Ishikawa (cell line): ENCODE results near the gene TMEM54.

Experiments
- CEBPB ChIP-seq: IDR thresholded peaks from 2 replicates; pipeline ENCODE4 v1.6.1; 2012
- CREB1 ChIP-seq: IDR thresholded peaks from 2 replicates; pipeline ENCODE4 v1.6.1; 2012; ENCODE audit warnings: low read depth
- EGR1 ChIP-seq: IDR thresholded peaks from 2 replicates; pipeline ENCODE4 v1.6.1; 2012
- EP300 ChIP-seq: IDR thresholded peaks from 2 replicates; pipeline ENCODE4 v1.6.1; 2012; ENCODE audit warnings: borderline replicate concordance
- FOXM1 ChIP-seq: IDR thresholded peaks from 2 replicates; pipeline ENCODE4 v1.6.1; 2012; ENCODE audit warnings: low read depth, borderline replicate concordance
- MAX ChIP-seq: IDR thresholded peaks from 2 replicates; pipeline ENCODE4 v1.6.1; 2012
- NFIC ChIP-seq: IDR thresholded peaks from 2 replicates; pipeline ENCODE4 v1.6.1; 2012
- RAD21 ChIP-seq: IDR thresholded peaks from 2 replicates; pipeline ENCODE4 v1.6.1; 2012; ENCODE audit warnings: low read depth
- TAF1 ChIP-seq: IDR thresholded peaks from 2 replicates; pipeline ENCODE4 v1.6.1; 2012; ENCODE audit warnings: low read depth, mild to moderate bottlenecking
- TCF12 ChIP-seq: IDR thresholded peaks from 2 replicates; pipeline ENCODE4 v1.6.1; 2012; ENCODE audit warnings: low read depth
- TEAD4 ChIP-seq: IDR thresholded peaks from 2 replicates; pipeline ENCODE4 v1.6.1; 2012
- YY1 ChIP-seq: IDR thresholded peaks from 2 replicates; pipeline ENCODE4 v1.6.1; 2012; ENCODE audit warnings: low read depth
- ZBTB7A ChIP-seq: IDR thresholded peaks from 2 replicates; pipeline ENCODE4 v1.6.1; 2012; ENCODE audit warnings: low read depth
- TF ChIP-seq, protein P1 (sequence below): IDR thresholded peaks from 2 replicates; pipeline ENCODE4 v1.6.1; 2012
- TF ChIP-seq, protein P2 (sequence below): IDR thresholded peaks from 2 replicates; pipeline ENCODE4 v1.6.1; 2012; ENCODE audit warnings: low read depth, mild to moderate bottlenecking

TMEM54 gene

DNA sequence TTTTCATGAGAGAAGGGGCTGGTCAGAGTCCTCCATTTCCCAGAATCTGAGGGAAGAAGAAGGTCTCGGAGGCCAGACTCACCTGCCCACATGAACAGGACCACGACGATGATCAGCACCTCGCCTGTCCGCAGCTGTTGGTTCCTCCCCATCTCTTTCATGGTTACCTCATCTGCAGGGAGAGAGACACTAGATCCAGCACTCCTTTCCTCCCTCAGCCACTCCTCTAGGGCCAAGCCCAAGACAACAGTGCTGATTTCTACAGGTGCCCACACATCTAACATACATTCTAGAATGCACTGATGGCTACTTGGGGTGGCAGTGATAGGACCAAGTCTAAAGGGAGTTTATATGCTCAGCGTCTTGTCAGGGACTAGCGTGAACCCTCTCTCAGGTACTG is 33.5 kb downstream of the TMEM54 start:
- TF ChIP-seq NFIC (no peak), TCF12 (no peak), EGR1 (no peak), YY1 (no peak), ZBTB7A (no peak), RAD21 (no peak), TAF1 (no peak), CEBPB (no peak), CREB1 (no peak), EP300 (no peak), TEAD4 (no peak), FOXM1 (no peak)
- TF ChIP-seq, protein P1, sequence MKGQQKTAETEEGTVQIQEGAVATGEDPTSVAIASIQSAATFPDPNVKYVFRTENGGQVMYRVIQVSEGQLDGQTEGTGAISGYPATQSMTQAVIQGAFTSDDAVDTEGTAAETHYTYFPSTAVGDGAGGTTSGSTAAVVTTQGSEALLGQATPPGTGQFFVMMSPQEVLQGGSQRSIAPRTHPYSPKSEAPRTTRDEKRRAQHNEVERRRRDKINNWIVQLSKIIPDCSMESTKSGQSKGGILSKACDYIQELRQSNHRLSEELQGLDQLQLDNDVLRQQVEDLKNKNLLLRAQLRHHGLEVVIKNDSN = no peak
- TF ChIP-seq, protein P2, sequence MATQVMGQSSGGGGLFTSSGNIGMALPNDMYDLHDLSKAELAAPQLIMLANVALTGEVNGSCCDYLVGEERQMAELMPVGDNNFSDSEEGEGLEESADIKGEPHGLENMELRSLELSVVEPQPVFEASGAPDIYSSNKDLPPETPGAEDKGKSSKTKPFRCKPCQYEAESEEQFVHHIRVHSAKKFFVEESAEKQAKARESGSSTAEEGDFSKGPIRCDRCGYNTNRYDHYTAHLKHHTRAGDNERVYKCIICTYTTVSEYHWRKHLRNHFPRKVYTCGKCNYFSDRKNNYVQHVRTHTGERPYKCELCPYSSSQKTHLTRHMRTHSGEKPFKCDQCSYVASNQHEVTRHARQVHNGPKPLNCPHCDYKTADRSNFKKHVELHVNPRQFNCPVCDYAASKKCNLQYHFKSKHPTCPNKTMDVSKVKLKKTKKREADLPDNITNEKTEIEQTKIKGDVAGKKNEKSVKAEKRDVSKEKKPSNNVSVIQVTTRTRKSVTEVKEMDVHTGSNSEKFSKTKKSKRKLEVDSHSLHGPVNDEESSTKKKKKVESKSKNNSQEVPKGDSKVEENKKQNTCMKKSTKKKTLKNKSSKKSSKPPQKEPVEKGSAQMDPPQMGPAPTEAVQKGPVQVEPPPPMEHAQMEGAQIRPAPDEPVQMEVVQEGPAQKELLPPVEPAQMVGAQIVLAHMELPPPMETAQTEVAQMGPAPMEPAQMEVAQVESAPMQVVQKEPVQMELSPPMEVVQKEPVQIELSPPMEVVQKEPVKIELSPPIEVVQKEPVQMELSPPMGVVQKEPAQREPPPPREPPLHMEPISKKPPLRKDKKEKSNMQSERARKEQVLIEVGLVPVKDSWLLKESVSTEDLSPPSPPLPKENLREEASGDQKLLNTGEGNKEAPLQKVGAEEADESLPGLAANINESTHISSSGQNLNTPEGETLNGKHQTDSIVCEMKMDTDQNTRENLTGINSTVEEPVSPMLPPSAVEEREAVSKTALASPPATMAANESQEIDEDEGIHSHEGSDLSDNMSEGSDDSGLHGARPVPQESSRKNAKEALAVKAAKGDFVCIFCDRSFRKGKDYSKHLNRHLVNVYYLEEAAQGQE = no peak

DNA sequence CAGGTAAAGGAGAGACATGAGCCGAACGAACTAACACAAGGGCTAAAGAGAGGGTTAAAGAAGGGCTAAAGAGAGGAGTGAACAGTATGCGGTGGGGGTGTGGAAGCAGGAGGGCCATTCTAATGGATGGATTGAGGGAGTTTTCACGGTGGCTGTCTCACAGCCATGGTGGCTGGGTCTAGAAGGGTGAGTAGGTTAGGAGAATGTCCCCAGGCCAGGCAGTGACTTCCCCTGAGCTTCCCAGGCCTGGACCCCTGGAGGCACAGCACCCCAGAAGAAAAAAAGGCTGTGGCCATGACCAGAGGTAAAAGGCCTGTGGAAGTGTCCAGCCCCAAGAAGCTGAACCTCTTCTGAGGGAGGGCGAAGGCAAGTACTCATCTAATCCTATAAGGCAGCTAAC is 34.0 kb downstream of the TMEM54 start:
- TF ChIP-seq CREB1 = no peak
- no peak for TF ChIP-seq TEAD4
- TF ChIP-seq MAX = no peak
- no peak for TF ChIP-seq TCF12
- TF ChIP-seq EP300 = no peak
- TF ChIP-seq EGR1 = no peak
- TF ChIP-seq TAF1 = no peak
- TF ChIP-seq, protein P2 = no peak
- no peak for TF ChIP-seq FOXM1

DNA sequence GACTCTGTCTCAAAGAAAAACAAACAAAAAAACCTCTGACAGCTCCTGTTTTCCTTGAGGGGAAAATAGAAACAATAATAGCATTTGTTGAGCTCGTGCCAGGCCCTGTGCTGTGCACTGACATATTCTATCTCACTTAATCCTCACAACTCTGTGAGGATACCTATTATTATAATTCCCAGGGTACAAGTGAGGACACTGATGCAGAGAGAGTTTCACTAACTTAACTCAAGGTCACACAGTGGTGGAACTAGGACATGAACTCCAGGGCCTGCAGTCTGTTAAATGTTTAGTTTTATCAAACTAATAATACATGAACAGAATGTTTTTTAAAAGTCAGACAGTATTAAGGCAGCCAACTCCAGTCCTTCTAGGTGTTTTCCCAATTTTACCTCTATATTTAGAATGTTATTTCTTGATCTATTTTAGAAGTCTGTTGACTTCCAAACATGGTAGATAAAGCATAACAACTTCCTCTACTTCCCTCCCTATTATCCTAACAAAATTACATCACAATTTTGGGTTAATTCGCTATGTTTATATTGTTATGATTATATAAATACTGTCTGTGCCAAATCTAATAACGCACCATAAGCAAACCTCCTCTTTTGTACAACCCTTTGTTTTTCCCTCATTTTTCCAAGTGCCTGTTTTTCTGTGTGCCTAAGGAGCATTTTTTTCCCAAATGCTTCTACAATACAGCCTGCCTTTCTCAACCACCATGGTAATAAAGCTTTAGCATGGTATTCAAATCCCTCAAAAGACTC is 35.4 kb downstream of the TMEM54 start:
- no peak for TF ChIP-seq CEBPB
- TF ChIP-seq TCF12 = no peak
- no peak for TF ChIP-seq RAD21
- TF ChIP-seq TEAD4 = no peak
- TF ChIP-seq, protein P1 = no peak
- no peak for TF ChIP-seq CREB1
- TF ChIP-seq EP300 = no peak
- no peak for TF ChIP-seq FOXM1
- TF ChIP-seq EGR1 = no peak
- TF ChIP-seq NFIC = no peak
- TF ChIP-seq YY1 = no peak
- TF ChIP-seq TAF1 = no peak
- TF ChIP-seq, protein P2 = no peak
- TF ChIP-seq MAX = no peak

- TF ChIP-seq, protein P1 = no peak
- TF ChIP-seq NFIC (no peak), ZBTB7A (no peak), CREB1 (no peak), YY1 (no peak), MAX (no peak), RAD21 (no peak), TCF12 (no peak), CEBPB (no peak), TEAD4 (no peak), FOXM1 (no peak), TAF1 (no peak), EGR1 (no peak)
Measured at GRCh38 chr1:32864375-32865019, 36.7 kb downstream of the TMEM54 start.
